ENCODE results near the gene MIA. TPM values are rescaled to one million over a fixed set of nuclear protein-coding genes. Genes with fewer than 3 reads are reported as not detected.

MIA gene
- total and polyA plus RNA-seq, 9 of the 15 experiments (the other 6 are each of a cell fraction or from before 2014, with no cell fraction given): 0.21 TPM; not detected in 8

- no peak for TF ChIP-seq GABPB1 (CRISPR knock-in tag; IDR thresholded peaks at IDR 0.05)
- TF ChIP-seq PRDM10 (IDR thresholded peaks at IDR 0.05; ENCODE audit: partially characterized antibody): no peak
- TF ChIP-seq HNRNPUL1 (IDR thresholded peaks at IDR 0.05; ENCODE audit: low read length): no peak
- TF ChIP-seq POLR2H (tag; IDR thresholded peaks at IDR 0.05; ENCODE audit: low read depth): peak; percentile 84; the same call in 1 of the 2 replicates
- no peak for TF ChIP-seq ZNF282 (CRISPR knock-in tag; IDR thresholded peaks at IDR 0.05)
- TF ChIP-seq, protein P1, sequence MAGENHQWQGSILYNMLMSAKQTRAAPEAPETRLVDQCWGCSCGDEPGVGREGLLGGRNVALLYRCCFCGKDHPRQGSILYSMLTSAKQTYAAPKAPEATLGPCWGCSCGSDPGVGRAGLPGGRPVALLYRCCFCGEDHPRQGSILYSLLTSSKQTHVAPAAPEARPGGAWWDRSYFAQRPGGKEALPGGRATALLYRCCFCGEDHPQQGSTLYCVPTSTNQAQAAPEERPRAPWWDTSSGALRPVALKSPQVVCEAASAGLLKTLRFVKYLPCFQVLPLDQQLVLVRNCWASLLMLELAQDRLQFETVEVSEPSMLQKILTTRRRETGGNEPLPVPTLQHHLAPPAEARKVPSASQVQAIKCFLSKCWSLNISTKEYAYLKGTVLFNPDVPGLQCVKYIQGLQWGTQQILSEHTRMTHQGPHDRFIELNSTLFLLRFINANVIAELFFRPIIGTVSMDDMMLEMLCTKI (IDR thresholded peaks at IDR 0.05; ENCODE audit: partially characterized antibody): no peak
- TF ChIP-seq ZNF408 (CRISPR knock-in tag; IDR thresholded peaks at IDR 0.05; ENCODE audit: low read depth): no peak
- TF ChIP-seq ILF3 (IDR thresholded peaks at IDR 0.05; ENCODE audit: borderline replicate concordance): no peak
- TF ChIP-seq PHB2 (IDR thresholded peaks at IDR 0.05; ENCODE audit: low read depth): no peak
- TF ChIP-seq, protein P2, sequence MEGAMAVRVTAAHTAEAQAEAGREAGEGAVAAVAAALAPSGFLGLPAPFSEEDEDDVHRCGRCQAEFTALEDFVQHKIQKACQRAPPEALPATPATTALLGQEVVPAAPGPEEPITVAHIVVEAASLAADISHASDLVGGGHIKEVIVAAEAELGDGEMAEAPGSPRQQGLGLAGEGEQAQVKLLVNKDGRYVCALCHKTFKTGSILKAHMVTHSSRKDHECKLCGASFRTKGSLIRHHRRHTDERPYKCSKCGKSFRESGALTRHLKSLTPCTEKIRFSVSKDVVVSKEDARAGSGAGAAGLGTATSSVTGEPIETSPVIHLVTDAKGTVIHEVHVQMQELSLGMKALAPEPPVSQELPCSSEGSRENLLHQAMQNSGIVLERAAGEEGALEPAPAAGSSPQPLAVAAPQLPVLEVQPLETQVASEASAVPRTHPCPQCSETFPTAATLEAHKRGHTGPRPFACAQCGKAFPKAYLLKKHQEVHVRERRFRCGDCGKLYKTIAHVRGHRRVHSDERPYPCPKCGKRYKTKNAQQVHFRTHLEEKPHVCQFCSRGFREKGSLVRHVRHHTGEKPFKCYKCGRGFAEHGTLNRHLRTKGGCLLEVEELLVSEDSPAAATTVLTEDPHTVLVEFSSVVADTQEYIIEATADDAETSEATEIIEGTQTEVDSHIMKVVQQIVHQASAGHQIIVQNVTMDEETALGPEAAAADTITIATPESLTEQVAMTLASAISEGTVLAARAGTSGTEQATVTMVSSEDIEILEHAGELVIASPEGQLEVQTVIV (CRISPR knock-in tag; IDR thresholded peaks at IDR 0.05; ENCODE audit: borderline replicate concordance): no peak
- 0 out of 4 replicates have a peak, but pooled peaks have one; percentile 33 to 40 for TF ChIP-seq FOXK2 (conservative IDR thresholded peaks at IDR 0.05 in 1 of 2, IDR thresholded peaks at IDR 0.05 in 1 of 2; ENCODE audit: low read depth in 2 of 2)
- no peak for TF ChIP-seq ZKSCAN8 (CRISPR knock-in tag; IDR thresholded peaks at IDR 0.05)
- TF ChIP-seq RB1 (IDR thresholded peaks at IDR 0.05; ENCODE audit: low read depth): peak; percentile 17; the same call in 1 of the 2 replicates
- no peak for TF ChIP-seq GTF3C2 (IDR thresholded peaks at IDR 0.05; ENCODE audit: borderline replicate concordance, extremely low read depth, insufficient read length)
- peak; percentile 64 for TF ChIP-seq THRAP3 (IDR thresholded peaks at IDR 0.05; ENCODE audit: borderline replicate concordance)
- no peak for TF ChIP-seq RBM39 (optimal IDR thresholded peaks at IDR 0.05; ENCODE audit: low read depth, low read length)
- TF ChIP-seq SMARCE1 (IDR thresholded peaks at IDR 0.05): 0 out of 2 replicates have a peak, but pooled peaks have one; percentile 18
- no peak for TF ChIP-seq IRF2 (CRISPR knock-in tag; IDR thresholded peaks at IDR 0.05)
These were observed 24.3 kb upstream of the MIA start, which contains the start of gene SNRPA (continued) for GRCh38 chr19:40750874-40751537.

Measured in K562 (cell line).